HUES64 (cell line): Measurements from ENCODE around the gene VAMP2. TPM values are rescaled to one million over a fixed set of nuclear protein-coding genes. Genes with fewer than 3 reads are reported as not detected.

Experiments used
- H3K27ac ChIP-seq: 2 replicates; pipeline ENCODE4 v1.7.0; 2013; ENCODE audit warnings: low read depth, low read length, inconsistent platforms
- H3K27me3 ChIP-seq: 2 replicates; pipeline ENCODE4 v1.6.1; 2013; ENCODE audit warnings: mild to moderate bottlenecking, low read length; ENCODE audit not compliant: insufficient read depth
- H3K36me3 ChIP-seq: 2 replicates; pipeline ENCODE4 v1.6.1; 2013; ENCODE audit warnings: mild to moderate bottlenecking, low read length; ENCODE audit not compliant: insufficient read depth
- H3K4me1 ChIP-seq: 2 replicates; pipeline ENCODE4 v1.6.1; 2013; ENCODE audit warnings: mild to moderate bottlenecking, low read length, moderate library complexity; ENCODE audit not compliant: insufficient read depth
- H3K4me3 ChIP-seq: 2 replicates; pipeline ENCODE4 v1.5.1; 2013; ENCODE audit warnings: mild to moderate bottlenecking, low read length, moderate library complexity
- H3K9ac ChIP-seq: 2 replicates; pipeline ENCODE4 v1.6.1; 2013; ENCODE audit warnings: mild to moderate bottlenecking, low read depth, low read length
- H3K9me3 ChIP-seq: 2 replicates; pipeline ENCODE4 v1.6.1; 2013; ENCODE audit warnings: low read depth, low read length; ENCODE audit not compliant: insufficient read depth
- WGBS: fragments of 150-250, 120-280 bp; methylation state at CpG from one replicate; pipeline ENCODE4 v1.1.7; 2013; ENCODE audit warnings: missing lambda C conversion rate; 5-methylcytosine and 5-hydroxymethylcytosine counted together
- polyA plus RNA-seq, 2 experiments: library from polyadenylated mRNA; stranded (reverse); fragments of 50-300 nt; gene quantifications; one replicate each; pipeline ENCODE4 v1.2.3, GENCODE V29; 2013

Gene VAMP2
- polyA plus RNA-seq (2013, experiment 1 of 2), result 14.3 TPM
- 18.9 TPM for polyA plus RNA-seq (2013, experiment 2 of 2)

- Histone ChIP-seq H3K27ac (peak within 1 kb of the TSS; percentile 91), H3K27me3 (no peaks in the 10 kb centered on the region), H3K4me1 (peaks cover 17% of the 10 kb centered on the region), H3K9ac (peak within 1 kb of the TSS; percentile 83), H3K4me3 (peak within 1 kb of the TSS; percentile 93), H3K9me3 (no peaks in the 10 kb centered on the region), H3K36me3 (peaks cover 19% of the 10 kb centered on the region)
- WGBS, result under 1% methylated on average over 75 of the region's 75 CpGs
These were observed at the start of gene VAMP2 for GRCh38 chr17:8162233-8162996. Gene VAMP2, minus strand, starts transcription at chr17:8162948. Its CDS starts 69 bp downstream, at chr17:8162879.

- H3K9ac ChIP-seq, result peak overlapping the region; percentile 94
- 44% methylated on average over 18 of the region's 22 CpGs for WGBS
- H3K4me3 ChIP-seq, result peak overlapping the region; percentile 85
- no peaks in the 10 kb centered on the region for H3K27me3 ChIP-seq
- H3K36me3 ChIP-seq, result peaks cover 21% of the 10 kb centered on the region
- H3K4me1 ChIP-seq, result peaks cover 6% of the 10 kb centered on the region; the same call in 1 of the 2 replicates
- H3K9me3 ChIP-seq, result no peaks in the 10 kb centered on the region
- peak overlapping the region; percentile 27; the same call in 1 of the 2 replicates for H3K27ac ChIP-seq
These were observed 48.2 kb upstream of the VAMP2 start for GRCh38 chr17:8210761-8211458.

- WGBS, result under 1% methylated on average over 46 of the region's 46 CpGs
- Histone ChIP-seq H3K36me3 (peaks cover 28% of the 10 kb centered on the region), H3K27me3 (no peaks in the 10 kb centered on the region)
These were observed 47.4 kb upstream of the VAMP2 start, which contains the start of gene AURKB for GRCh38 chr17:8209907-8210760. Gene AURKB, minus strand, starts transcription at chr17:8210575. Its CDS starts 351 bp downstream, at chr17:8210224.

GRCh38 chr17:8206536-8206935, 43.8 kb upstream of the VAMP2 start:
- WGBS, result 96% methylated on average over 12 of the region's 12 CpGs
- no peaks in the 10 kb centered on the region for H3K27me3 ChIP-seq
- no peak overlapping the region for H3K27ac ChIP-seq
- H3K36me3 ChIP-seq, result peaks cover 49% of the 10 kb centered on the region
- no peak overlapping the region for H3K4me3 ChIP-seq
- no peak overlapping the region for H3K9ac ChIP-seq
- no peaks in the 10 kb centered on the region for H3K9me3 ChIP-seq
- peaks cover 6% of the 10 kb centered on the region; the same call in 1 of the 2 replicates for H3K4me1 ChIP-seq

More at GRCh38 chr17:8209907-8210760, 47.4 kb upstream of the VAMP2 start, which contains the start of gene AURKB:
- H3K9ac ChIP-seq, result peak within 1 kb of the TSS; percentile 94
- H3K4me1 ChIP-seq, result peaks cover 6% of the 10 kb centered on the region; the same call in 1 of the 2 replicates
- H3K27ac ChIP-seq, result peak within 1 kb of the TSS; percentile 96
- H3K4me3 ChIP-seq, result peak within 1 kb of the TSS; percentile 85
- H3K9me3 ChIP-seq, result no peaks in the 10 kb centered on the region

- no peak overlapping the region for H3K4me3 ChIP-seq
- peaks cover 6% of the 10 kb centered on the region; the same call in 1 of the 2 replicates for H3K4me1 ChIP-seq
- H3K9me3 ChIP-seq, result no peaks in the 10 kb centered on the region
- no peaks in the 10 kb centered on the region for H3K27me3 ChIP-seq
- H3K9ac ChIP-seq, result no peak overlapping the region
- no peak overlapping the region for H3K27ac ChIP-seq
- WGBS, result 90% methylated on average over 19 of the region's 19 CpGs
- H3K36me3 ChIP-seq, result peaks cover 52% of the 10 kb centered on the region
These were observed 42.2 kb upstream of the VAMP2 start for GRCh38 chr17:8204761-8205555.

- peaks cover 21% of the 10 kb centered on the region for H3K27me3 ChIP-seq
- H3K4me1 ChIP-seq, result peaks cover 12% of the 10 kb centered on the region
- WGBS, result 20% methylated on average over 12 of the region's 12 CpGs
- no peaks in the 10 kb centered on the region for H3K36me3 ChIP-seq
- peak overlapping the region; percentile 32; the same call in 1 of the 2 replicates for H3K27ac ChIP-seq
- peak overlapping the region; percentile 55 for H3K9ac ChIP-seq
- peak overlapping the region; percentile 50 for H3K4me3 ChIP-seq
- no peaks in the 10 kb centered on the region for H3K9me3 ChIP-seq
These were observed 29.5 kb upstream of the VAMP2 start for GRCh38 chr17:8192070-8192815.

- Histone ChIP-seq H3K36me3 (no peaks in the 10 kb centered on the region), H3K4me3 (peak overlapping the region; percentile 78), H3K9me3 (no peaks in the 10 kb centered on the region), H3K27me3 (peaks cover 21% of the 10 kb centered on the region), H3K27ac (no peak overlapping the region), H3K9ac (no peak overlapping the region), H3K4me1 (peaks cover 12% of the 10 kb centered on the region)
- 57% methylated on average over 5 of the region's 6 CpGs for WGBS
These were observed 27.8 kb upstream of the VAMP2 start for GRCh38 chr17:8190506-8190905.

GRCh38 chr17:8189711-8190477, 27.1 kb upstream of the VAMP2 start, which contains the start of gene BORCS6:
Gene BORCS6, minus strand, starts transcription at chr17:8190180. Its CDS starts 40 bp downstream, at chr17:8190140.
- under 1% methylated on average over 70 of the region's 70 CpGs for WGBS
- H3K9me3 ChIP-seq, result no peaks in the 10 kb centered on the region
- peak within 1 kb of the TSS; percentile 33; the same call in 1 of the 2 replicates for H3K27ac ChIP-seq
- no peaks in the 10 kb centered on the region for H3K36me3 ChIP-seq
- peak within 1 kb of the TSS; percentile 52 for H3K9ac ChIP-seq
- peak within 1 kb of the TSS; percentile 78 for H3K4me3 ChIP-seq
- peaks cover 21% of the 10 kb centered on the region for H3K27me3 ChIP-seq
- H3K4me1 ChIP-seq, result peaks cover 12% of the 10 kb centered on the region

- no peak overlapping the region for H3K27ac ChIP-seq
- peaks cover 12% of the 10 kb centered on the region for H3K4me1 ChIP-seq
- peak overlapping the region; percentile 52 for H3K9ac ChIP-seq
- no peaks in the 10 kb centered on the region for H3K9me3 ChIP-seq
- 7% methylated on average over 67 of the region's 67 CpGs for WGBS
- no peaks in the 10 kb centered on the region for H3K36me3 ChIP-seq
- peaks cover 21% of the 10 kb centered on the region for H3K27me3 ChIP-seq
- H3K4me3 ChIP-seq, result peak overlapping the region; percentile 78
These were observed 26.4 kb upstream of the VAMP2 start for GRCh38 chr17:8189041-8189710.
